ENCODE data around the gene CD48. TPM values are rescaled to one million over a fixed set of nuclear protein-coding genes. Genes with fewer than 3 reads are reported as not detected.

The CD48 gene
- total and polyA plus RNA-seq, 8 donors, result 0.37 to 5.1 (median 1.1) TPM

GRCh38 chr1:160636076-160636475, 75.5 kb downstream of the CD48 start:
- no peaks in the 10 kb centered on the region for H3K9me3 ChIP-seq
- WGBS, 2 donors, result 81 to 84% methylated on average over 4 of the region's 4 CpGs
- no peaks in the 10 kb centered on the region for H3K36me3 ChIP-seq
- TF ChIP-seq CTCF (IDR thresholded peaks at IDR 0.05), result no peak
- H3K4me1 ChIP-seq, result peaks cover 0 to 7% (median 6%) of the 10 kb centered on the region in 3 donors
- no peak for DNase-seq
- H3K27me3 ChIP-seq, result no peaks in the 10 kb centered on the region
- intact Hi-C loops (cut with DNase I), result no loop called here
- no peak for FAIRE-seq
- ATAC-seq, result no peak
- H3K4me3 ChIP-seq, result no peak overlapping the region
- no peak overlapping the region for H3K27ac ChIP-seq

GRCh38 chr1:160634543-160635491, 76.8 kb downstream of the CD48 start:
- WGBS, 2 donors, result 88 to 91% methylated on average over 17 of the region's 17 CpGs
- H3K27ac ChIP-seq, result no peak overlapping the region
- ATAC-seq (no peak), DNase-seq (no peak), FAIRE-seq (no peak)
- no peak for TF ChIP-seq CTCF (IDR thresholded peaks at IDR 0.05)
- H3K36me3 ChIP-seq, result no peaks in the 10 kb centered on the region
- no peaks in the 10 kb centered on the region for H3K9me3 ChIP-seq
- intact Hi-C loops (cut with DNase I), result no loop called here
- H3K4me3 ChIP-seq, result no peak overlapping the region
- no peaks in the 10 kb centered on the region for H3K27me3 ChIP-seq
- H3K4me1 ChIP-seq, result peaks cover 0 to 7% (median 6%) of the 10 kb centered on the region in 3 donors

GRCh38 chr1:160633330-160633903, 78.2 kb downstream of the CD48 start:
- Histone ChIP-seq H3K36me3 (no peaks in the 10 kb centered on the region), H3K27ac (no peak overlapping the region), H3K4me1 (peaks cover 0 to 4% (median 0%) of the 10 kb centered on the region in 3 donors), H3K27me3 (no peaks in the 10 kb centered on the region), H3K9me3 (no peaks in the 10 kb centered on the region), H3K4me3 (no peak overlapping the region)
- WGBS, 2 donors, result 37 to 42% methylated on average over 2 of the region's 2 CpGs
- no peak for TF ChIP-seq CTCF (IDR thresholded peaks at IDR 0.05)
- no peak for FAIRE-seq
- no peak for DNase-seq
- no peak for ATAC-seq
- intact Hi-C loops (cut with DNase I), result no loop called here

GRCh38 chr1:160631983-160632625, 79.5 kb downstream of the CD48 start:
- intact Hi-C loops (cut with DNase I), result no loop called here
- ATAC-seq (no peak), FAIRE-seq (no peak), DNase-seq (no peak)
- H3K4me1 ChIP-seq, result no peaks in the 10 kb centered on the region
- no peaks in the 10 kb centered on the region for H3K27me3 ChIP-seq
- TF ChIP-seq CTCF (IDR thresholded peaks at IDR 0.05), result no peak
- no peaks in the 10 kb centered on the region for H3K36me3 ChIP-seq
- no peak overlapping the region for H3K27ac ChIP-seq
- 88 to 91% methylated on average over 6 of the region's 6 CpGs for WGBS, 2 donors
- no peak overlapping the region for H3K4me3 ChIP-seq
- no peaks in the 10 kb centered on the region for H3K9me3 ChIP-seq
